SK-N-SH treated with all-trans-retinoic acid at 6 μM for 48 hours (cell line): ENCODE results near the gene THOC2.
"Not testable (repeated sequence)": the region's sequence is repeated elsewhere in the genome, so short reads cannot be mapped to it uniquely, and the experiment has no call there.

Source experiments
- ATAC-seq: fragments of 200-7000 bp; cut with Tn5 transposase; 3 replicates; pipeline ENCODE4 v1.9.1; 2020; ENCODE audit warnings: mild to moderate bottlenecking, moderate library complexity
- ARNTL ChIP-seq: fragments of 450-650 bp; formaldehyde crosslinking; IDR thresholded peaks from 2 replicates; pipeline ENCODE4 v1.5.0; 2020; ENCODE audit warnings: low read depth, mild to moderate bottlenecking, moderate library complexity, borderline replicate concordance
- BACH2 ChIP-seq: fragments of 250-450 bp; sonication (Bioruptor Pico); IDR thresholded peaks from 2 replicates; pipeline ENCODE4 v1.9.0; 2021; ENCODE audit warnings: mild to moderate bottlenecking, borderline replicate concordance
- ESRRG ChIP-seq: fragments of 250-450 bp; sonication (Bioruptor Pico); IDR thresholded peaks from 2 replicates; pipeline ENCODE4 v1.6.1; 2021; ENCODE audit warnings: mild to moderate bottlenecking
- GLIS3 ChIP-seq: fragments of 250-450 bp; sonication (Bioruptor Pico); IDR thresholded peaks from 2 replicates; pipeline ENCODE4 v1.5.0; 2020; ENCODE audit warnings: mild to moderate bottlenecking, moderate library complexity
- ISL1 ChIP-seq: fragments of 250-450 bp; sonication (Bioruptor Pico); IDR thresholded peaks from 2 replicates; pipeline ENCODE4 v2.1.2; 2022; ENCODE audit warnings: mild to moderate bottlenecking, moderate library complexity
- OSR1 ChIP-seq: fragments of 250-450 bp; sonication (Bioruptor Pico); IDR thresholded peaks from 2 replicates; pipeline ENCODE4 v1.8.0; 2022; ENCODE audit warnings: moderate library complexity, mild to moderate bottlenecking, inconsistent platforms
- TCF4 ChIP-seq: fragments of 250-450 bp; sonication (Bioruptor Pico); IDR thresholded peaks from 2 replicates; pipeline ENCODE4 v1.8.0; 2021; ENCODE audit warnings: mild to moderate bottlenecking, moderate library complexity, borderline replicate concordance
- ZFP3 ChIP-seq: fragments of 250-450 bp; sonication (Bioruptor Pico); IDR thresholded peaks from 2 replicates; pipeline ENCODE4 v1.5.0; 2020; ENCODE audit warnings: mild to moderate bottlenecking, moderate library complexity
- ZFP30 ChIP-seq: fragments of 450-650 bp; formaldehyde crosslinking; IDR thresholded peaks from 2 replicates; pipeline ENCODE4 v1.5.0; 2022; ENCODE audit warnings: mild to moderate bottlenecking, moderate library complexity
- ZNF70 ChIP-seq: fragments of 450-650 bp; formaldehyde crosslinking; IDR thresholded peaks from 2 replicates; pipeline ENCODE4 v1.5.0; 2020; ENCODE audit warnings: mild to moderate bottlenecking, moderate library complexity
- ZNF8 ChIP-seq: fragments of 450-650 bp; formaldehyde crosslinking; IDR thresholded peaks from 2 replicates; pipeline ENCODE4 v1.5.0; 2020; ENCODE audit warnings: mild to moderate bottlenecking, moderate library complexity
- TF ChIP-seq, protein P1 (sequence below): fragments of 250-450 bp; sonication (Bioruptor Pico); IDR thresholded peaks from 2 replicates; pipeline ENCODE4 v1.5.1; 2021; ENCODE audit warnings: mild to moderate bottlenecking, moderate library complexity
- TF ChIP-seq, protein P2 (sequence below): fragments of 250-450 bp; sonication (Bioruptor Pico); IDR thresholded peaks from 2 replicates; pipeline ENCODE4 v1.5.0; 2020; ENCODE audit warnings: mild to moderate bottlenecking, moderate library complexity
- TF ChIP-seq, protein P3 (sequence below): fragments of 250-450 bp; sonication (Bioruptor Pico); IDR thresholded peaks from 2 replicates; pipeline ENCODE4 v1.5.1; 2020; ENCODE audit warnings: low read depth, mild to moderate bottlenecking, moderate library complexity
- TF ChIP-seq, protein P4 (sequence below): fragments of 250-450 bp; sonication (Bioruptor Pico); IDR thresholded peaks from 2 replicates; pipeline ENCODE4 v1.8.0; 2020; ENCODE audit warnings: mild to moderate bottlenecking, moderate library complexity, borderline replicate concordance
- TF ChIP-seq, protein P5 (sequence below): fragments of 250-450 bp; sonication (Bioruptor Pico); IDR thresholded peaks from 2 replicates; pipeline ENCODE4 v1.8.0; 2021; ENCODE audit warnings: low read depth, mild to moderate bottlenecking, moderate library complexity, borderline replicate concordance

The THOC2 gene

DNA sequence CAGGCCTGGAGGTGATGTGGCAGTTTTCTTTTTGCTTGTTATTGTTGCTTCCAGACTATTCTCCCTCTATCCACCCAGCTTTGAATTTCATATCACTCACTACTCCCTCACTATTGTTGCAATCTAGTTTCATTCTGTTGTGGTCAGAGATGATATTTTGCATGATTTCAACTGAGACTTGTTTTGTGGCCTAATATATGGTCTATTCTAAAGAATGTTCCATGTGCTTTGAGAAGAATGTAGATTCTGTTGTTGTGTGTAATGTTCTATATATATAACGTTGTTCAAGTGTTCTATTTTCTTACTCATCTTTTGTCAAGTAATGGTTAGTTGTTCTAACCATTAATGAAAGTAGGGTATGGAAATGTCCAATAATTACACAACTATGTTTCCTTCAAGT lies 59.0 kb downstream of the THOC2 start:
- TF ChIP-seq, protein P1, sequence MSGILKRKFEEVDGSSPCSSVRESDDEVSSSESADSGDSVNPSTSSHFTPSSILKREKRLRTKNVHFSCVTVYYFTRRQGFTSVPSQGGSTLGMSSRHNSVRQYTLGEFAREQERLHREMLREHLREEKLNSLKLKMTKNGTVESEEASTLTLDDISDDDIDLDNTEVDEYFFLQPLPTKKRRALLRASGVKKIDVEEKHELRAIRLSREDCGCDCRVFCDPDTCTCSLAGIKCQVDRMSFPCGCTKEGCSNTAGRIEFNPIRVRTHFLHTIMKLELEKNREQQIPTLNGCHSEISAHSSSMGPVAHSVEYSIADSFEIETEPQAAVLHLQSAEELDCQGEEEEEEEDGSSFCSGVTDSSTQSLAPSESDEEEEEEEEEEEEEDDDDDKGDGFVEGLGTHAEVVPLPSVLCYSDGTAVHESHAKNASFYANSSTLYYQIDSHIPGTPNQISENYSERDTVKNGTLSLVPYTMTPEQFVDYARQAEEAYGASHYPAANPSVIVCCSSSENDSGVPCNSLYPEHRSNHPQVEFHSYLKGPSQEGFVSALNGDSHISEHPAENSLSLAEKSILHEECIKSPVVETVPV (CRISPR knock-in tag): no peak
- no peak for TF ChIP-seq TCF4 (CRISPR knock-in tag)
- TF ChIP-seq OSR1 (CRISPR knock-in tag): no peak
- TF ChIP-seq ESRRG (CRISPR knock-in tag): no peak
- TF ChIP-seq ISL1 (CRISPR knock-in tag): no peak
- TF ChIP-seq, protein P2, sequence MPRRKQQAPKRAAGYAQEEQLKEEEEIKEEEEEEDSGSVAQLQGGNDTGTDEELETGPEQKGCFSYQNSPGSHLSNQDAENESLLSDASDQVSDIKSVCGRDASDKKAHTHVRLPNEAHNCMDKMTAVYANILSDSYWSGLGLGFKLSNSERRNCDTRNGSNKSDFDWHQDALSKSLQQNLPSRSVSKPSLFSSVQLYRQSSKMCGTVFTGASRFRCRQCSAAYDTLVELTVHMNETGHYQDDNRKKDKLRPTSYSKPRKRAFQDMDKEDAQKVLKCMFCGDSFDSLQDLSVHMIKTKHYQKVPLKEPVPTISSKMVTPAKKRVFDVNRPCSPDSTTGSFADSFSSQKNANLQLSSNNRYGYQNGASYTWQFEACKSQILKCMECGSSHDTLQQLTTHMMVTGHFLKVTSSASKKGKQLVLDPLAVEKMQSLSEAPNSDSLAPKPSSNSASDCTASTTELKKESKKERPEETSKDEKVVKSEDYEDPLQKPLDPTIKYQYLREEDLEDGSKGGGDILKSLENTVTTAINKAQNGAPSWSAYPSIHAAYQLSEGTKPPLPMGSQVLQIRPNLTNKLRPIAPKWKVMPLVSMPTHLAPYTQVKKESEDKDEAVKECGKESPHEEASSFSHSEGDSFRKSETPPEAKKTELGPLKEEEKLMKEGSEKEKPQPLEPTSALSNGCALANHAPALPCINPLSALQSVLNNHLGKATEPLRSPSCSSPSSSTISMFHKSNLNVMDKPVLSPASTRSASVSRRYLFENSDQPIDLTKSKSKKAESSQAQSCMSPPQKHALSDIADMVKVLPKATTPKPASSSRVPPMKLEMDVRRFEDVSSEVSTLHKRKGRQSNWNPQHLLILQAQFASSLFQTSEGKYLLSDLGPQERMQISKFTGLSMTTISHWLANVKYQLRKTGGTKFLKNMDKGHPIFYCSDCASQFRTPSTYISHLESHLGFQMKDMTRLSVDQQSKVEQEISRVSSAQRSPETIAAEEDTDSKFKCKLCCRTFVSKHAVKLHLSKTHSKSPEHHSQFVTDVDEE (CRISPR knock-in tag): no peak
- no peak for ATAC-seq

DNA sequence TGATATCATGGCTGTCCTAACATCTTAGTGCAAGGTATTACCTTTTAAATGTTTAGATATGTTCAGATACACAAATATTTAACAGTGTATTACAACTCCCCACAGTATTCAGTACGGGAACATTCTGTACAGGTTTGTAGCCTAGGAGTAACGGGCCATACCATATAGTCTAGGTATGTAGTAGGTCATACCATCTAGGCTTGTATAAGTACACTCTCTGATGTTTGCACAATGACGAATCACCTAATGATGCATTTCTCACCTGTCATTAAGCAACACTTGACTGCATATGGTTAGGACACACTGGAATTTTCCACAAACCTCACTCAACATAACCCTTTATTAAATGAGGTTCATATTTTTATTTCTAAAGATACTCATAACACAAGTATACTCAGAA lies 67.7 kb downstream of the THOC2 start:
- no peak for ATAC-seq
- no peak for TF ChIP-seq ZNF70 (CRISPR knock-in tag)
- TF ChIP-seq, protein P3, sequence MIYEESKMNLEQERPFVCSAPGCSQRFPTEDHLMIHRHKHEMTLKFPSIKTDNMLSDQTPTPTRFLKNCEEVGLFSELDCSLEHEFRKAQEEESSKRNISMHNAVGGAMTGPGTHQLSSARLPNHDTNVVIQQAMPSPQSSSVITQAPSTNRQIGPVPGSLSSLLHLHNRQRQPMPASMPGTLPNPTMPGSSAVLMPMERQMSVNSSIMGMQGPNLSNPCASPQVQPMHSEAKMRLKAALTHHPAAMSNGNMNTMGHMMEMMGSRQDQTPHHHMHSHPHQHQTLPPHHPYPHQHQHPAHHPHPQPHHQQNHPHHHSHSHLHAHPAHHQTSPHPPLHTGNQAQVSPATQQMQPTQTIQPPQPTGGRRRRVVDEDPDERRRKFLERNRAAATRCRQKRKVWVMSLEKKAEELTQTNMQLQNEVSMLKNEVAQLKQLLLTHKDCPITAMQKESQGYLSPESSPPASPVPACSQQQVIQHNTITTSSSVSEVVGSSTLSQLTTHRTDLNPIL: no peak
- TF ChIP-seq ZFP30 (CRISPR knock-in tag): no peak
- TF ChIP-seq GLIS3 (CRISPR knock-in tag): no peak
- no peak for TF ChIP-seq BACH2 (CRISPR knock-in tag)
- TF ChIP-seq, protein P1 (CRISPR knock-in tag): no peak
- no peak for TF ChIP-seq ISL1 (CRISPR knock-in tag)
- TF ChIP-seq, protein P4, sequence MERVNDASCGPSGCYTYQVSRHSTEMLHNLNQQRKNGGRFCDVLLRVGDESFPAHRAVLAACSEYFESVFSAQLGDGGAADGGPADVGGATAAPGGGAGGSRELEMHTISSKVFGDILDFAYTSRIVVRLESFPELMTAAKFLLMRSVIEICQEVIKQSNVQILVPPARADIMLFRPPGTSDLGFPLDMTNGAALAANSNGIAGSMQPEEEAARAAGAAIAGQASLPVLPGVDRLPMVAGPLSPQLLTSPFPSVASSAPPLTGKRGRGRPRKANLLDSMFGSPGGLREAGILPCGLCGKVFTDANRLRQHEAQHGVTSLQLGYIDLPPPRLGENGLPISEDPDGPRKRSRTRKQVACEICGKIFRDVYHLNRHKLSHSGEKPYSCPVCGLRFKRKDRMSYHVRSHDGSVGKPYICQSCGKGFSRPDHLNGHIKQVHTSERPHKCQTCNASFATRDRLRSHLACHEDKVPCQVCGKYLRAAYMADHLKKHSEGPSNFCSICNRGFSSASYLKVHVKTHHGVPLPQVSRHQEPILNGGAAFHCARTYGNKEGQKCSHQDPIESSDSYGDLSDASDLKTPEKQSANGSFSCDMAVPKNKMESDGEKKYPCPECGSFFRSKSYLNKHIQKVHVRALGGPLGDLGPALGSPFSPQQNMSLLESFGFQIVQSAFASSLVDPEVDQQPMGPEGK (CRISPR knock-in tag): no peak
- no peak for TF ChIP-seq ZNF8 (CRISPR knock-in tag)
- TF ChIP-seq ARNTL (CRISPR knock-in tag): no peak
- TF ChIP-seq, protein P2 (CRISPR knock-in tag): no peak
- TF ChIP-seq, protein P5, sequence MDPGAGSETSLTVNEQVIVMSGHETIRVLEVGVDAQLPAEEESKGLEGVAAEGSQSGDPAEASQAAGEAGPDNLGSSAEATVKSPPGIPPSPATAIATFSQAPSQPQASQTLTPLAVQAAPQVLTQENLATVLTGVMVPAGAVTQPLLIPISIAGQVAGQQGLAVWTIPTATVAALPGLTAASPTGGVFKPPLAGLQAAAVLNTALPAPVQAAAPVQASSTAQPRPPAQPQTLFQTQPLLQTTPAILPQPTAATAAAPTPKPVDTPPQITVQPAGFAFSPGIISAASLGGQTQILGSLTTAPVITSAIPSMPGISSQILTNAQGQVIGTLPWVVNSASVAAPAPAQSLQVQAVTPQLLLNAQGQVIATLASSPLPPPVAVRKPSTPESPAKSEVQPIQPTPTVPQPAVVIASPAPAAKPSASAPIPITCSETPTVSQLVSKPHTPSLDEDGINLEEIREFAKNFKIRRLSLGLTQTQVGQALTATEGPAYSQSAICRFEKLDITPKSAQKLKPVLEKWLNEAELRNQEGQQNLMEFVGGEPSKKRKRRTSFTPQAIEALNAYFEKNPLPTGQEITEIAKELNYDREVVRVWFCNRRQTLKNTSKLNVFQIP: no peak
- no peak for TF ChIP-seq TCF4 (CRISPR knock-in tag)
- TF ChIP-seq ZFP3 (CRISPR knock-in tag): no peak
- TF ChIP-seq, all 23 proteins: peak for 0

DNA sequence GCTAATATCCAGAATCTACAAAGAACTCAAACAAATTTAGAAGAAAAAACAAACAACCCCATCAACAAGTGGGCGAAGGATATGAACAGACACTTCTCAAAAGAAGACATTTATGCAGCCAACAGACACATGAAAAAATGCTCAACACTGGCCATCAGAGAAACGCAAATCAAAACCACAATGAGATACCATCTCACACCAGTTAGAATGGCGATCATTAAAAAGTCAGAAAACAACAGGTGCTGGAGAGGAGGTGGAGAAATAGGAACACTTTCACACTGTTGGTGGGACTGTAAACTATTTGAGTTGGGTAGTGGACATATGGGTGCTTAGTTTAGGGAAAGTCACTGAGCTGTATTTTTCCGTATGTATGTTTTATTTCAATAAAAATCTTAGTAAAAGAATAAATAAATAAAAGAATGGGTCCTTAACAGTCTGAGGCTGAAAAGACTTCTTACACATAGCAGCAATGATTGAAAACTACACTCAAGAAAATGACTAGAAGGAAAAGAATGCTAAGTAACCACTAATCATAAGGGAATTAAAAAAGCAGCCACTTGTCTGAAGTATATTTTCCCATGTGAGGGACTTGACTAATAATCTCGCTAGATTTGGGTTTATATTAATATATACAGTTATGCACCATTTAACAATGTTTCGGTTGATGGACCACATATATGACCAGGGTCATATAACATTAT lies 68.2 kb downstream of the THOC2 start:
- not testable (repeated sequence) for ATAC-seq

DNA sequence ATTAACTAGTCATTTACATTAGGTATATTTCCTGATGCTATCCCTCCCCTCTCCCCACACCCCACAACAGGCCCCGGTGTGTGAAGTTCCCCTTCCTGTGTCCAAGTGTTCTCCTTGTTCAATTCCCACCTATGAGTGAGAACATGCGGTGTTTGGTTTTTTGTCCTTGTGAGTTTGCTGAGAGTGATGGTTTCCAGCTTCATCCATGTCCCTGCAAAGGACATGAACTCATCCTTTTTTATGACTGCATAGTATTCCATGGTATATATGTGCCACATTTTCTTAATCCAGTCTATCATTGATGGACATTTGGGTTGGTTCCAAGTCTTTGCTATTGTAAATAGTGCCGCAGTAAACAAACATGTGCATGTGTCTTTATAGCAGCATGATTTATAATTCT lies 69.1 kb downstream of the THOC2 start:
- not testable (repeated sequence) for ATAC-seq

DNA sequence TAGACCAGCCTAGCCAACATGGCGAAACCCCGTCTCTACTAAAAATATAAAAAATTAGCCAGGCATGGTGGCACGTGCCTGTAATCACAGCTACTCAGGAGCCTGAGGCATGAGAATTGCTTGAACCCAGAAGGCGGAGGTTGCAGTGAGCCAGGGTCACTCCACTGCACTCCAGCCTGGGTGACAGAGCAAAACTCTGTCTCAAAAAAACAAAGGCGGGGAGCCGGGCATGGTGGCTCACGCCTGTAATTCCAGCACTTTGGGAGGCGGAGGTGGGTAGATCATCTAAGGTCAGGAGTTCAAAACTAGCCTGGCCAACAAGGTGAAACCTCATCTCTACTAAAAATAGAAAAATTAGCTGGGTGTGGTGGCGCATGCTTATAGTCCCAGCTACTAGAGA lies 76.3 kb downstream of the THOC2 start:
- ATAC-seq: not testable (repeated sequence)

DNA sequence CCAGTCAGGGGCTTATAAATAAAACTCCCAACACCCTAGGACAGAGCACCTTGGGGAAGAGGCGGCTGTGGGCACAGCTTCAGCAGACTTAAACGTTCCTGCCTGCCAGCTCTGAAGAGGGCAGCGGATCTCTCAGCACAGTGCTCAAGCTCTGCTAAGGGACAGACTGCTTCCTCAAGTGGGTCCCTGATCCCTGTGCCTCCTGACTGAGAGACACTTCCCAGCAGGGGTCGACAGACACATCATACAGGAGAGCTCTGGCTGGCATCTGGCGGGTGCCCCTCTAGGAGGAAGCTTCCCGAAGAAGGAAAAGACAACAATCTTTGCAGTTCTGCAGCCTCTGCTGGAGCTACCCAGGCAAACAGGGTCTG lies 84.1 kb downstream of the THOC2 start:
- ATAC-seq: not testable (repeated sequence)
